AG09309 (cell line): ENCODE measurements around the gene OR56A3.
"Not testable (repeated sequence)": the region's sequence is repeated elsewhere in the genome, so short reads cannot be mapped to it uniquely, and the experiment has no call there.

Experiments
- DNase-seq: peaks from one replicate; pipeline ENCODE4 v3.0.0-alpha.2; 2010; ENCODE audit warnings: low read depth
- H3K4me3 ChIP-seq: 2 replicates; pipeline ENCODE4 v1.5.1; 2011; ENCODE audit warnings: mild to moderate bottlenecking, low read depth, low read length, moderate library complexity; ENCODE audit not compliant: control insufficient read depth
- TF ChIP-seq, protein P1 (sequence below): IDR thresholded peaks from 2 replicates; pipeline ENCODE4 v1.5.1; 2011; ENCODE audit warnings: mild to moderate bottlenecking, low read depth, low read length, inconsistent platforms; ENCODE audit not compliant: insufficient read depth, control insufficient read depth; ENCODE audit errors: missing control alignments

The OR56A3 gene

DNA sequence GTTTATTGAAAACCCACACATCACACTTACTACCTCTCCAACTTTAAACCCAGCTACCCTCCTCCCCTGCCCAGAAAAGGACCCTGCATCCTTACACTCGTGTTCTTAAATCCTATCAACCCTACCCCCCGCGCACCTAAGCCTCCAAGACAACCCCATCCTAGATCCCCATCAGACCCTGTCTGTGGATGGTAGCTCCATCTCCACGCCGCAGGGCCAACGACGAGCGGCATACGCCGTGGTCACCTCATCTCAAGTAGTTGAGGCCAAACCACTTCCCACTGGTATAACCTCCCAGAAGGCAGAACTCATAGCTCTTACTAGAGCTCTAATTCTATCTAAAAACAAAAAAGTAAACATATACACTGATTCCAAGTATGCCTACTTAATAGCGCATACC is 9.4 kb upstream of the OR56A3 start:
- TF ChIP-seq, protein P1, sequence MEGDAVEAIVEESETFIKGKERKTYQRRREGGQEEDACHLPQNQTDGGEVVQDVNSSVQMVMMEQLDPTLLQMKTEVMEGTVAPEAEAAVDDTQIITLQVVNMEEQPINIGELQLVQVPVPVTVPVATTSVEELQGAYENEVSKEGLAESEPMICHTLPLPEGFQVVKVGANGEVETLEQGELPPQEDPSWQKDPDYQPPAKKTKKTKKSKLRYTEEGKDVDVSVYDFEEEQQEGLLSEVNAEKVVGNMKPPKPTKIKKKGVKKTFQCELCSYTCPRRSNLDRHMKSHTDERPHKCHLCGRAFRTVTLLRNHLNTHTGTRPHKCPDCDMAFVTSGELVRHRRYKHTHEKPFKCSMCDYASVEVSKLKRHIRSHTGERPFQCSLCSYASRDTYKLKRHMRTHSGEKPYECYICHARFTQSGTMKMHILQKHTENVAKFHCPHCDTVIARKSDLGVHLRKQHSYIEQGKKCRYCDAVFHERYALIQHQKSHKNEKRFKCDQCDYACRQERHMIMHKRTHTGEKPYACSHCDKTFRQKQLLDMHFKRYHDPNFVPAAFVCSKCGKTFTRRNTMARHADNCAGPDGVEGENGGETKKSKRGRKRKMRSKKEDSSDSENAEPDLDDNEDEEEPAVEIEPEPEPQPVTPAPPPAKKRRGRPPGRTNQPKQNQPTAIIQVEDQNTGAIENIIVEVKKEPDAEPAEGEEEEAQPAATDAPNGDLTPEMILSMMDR = no peak
- no peak for DNase-seq
- no peak overlapping the region for H3K4me3 ChIP-seq

DNA sequence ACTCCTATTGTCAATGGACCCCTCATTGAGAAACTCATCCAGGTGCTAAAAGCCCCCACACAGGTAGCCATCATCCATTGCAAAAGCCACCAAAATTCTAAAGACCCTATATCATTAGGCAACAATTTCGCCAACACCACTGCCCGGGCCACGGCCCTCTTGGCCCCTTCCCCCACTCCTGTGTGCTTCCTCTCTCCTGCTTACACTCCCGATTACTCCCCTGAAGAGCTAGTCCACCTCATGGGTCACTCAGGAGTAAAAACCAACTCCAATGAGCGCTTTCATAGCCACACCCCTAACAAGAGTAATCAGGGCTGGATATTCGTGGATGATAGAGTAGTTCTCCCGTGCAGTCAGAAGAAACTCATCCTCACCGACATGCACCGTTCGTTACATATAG is 8.9 kb upstream of the OR56A3 start:
- DNase-seq = no peak
- TF ChIP-seq, protein P1 = no peak
- no peak overlapping the region for H3K4me3 ChIP-seq

DNA sequence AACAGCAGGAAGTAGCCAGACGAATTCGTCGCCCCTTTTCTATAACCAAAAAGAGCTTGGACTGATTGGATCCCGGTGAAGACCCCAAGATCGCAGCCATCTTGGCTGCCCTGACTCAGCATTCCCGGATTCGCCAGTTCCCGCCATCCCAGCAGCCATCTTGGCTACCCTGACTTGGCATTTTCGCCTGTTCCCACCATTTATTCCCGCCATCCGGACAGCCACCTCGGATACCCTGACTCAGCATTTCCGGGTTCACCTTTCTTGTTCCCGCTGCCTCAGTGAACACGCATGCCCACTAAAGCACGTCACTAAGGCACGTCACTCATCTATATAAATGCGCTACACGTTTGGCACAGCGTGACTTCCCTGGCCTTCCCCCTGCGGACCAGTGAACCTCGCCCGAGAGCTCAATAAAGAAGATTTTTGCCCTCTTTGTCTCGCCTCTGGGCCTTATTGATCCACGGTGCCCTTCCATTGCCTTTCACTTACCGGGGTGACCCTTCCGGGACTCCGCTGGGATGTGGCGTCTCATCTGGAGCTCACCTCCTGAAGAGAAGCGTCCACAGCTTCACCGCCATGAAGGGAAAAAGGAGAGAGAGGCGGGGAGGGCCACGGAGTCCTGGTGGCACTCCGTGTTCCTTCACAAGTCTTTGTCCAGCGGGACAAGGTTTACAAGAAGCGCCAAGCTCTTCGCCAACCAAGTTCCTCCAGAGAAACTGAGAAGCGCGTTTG is 4.0 kb upstream of the OR56A3 start:
- no peak for DNase-seq
- TF ChIP-seq, protein P1 = no peak
- no peak overlapping the region for H3K4me3 ChIP-seq

DNA sequence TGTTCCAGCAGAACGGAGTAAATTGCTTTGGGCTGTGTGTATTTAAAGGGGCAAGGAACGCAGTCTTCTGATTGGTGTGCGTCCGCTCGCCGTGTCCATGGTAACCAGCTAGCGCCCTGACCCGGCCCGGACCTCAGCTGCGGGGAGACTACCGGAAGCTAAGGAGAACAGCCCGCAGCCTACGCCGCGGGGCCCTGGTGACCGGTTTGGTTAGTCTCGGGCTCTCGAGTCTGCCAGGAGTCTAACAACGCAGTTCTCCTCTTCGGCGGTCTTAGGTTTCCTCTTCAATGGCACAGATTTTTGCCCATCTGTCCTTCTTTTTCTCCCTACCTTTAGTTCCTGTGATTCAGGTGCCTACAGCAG is 3.5 kb upstream of the OR56A3 start:
- no peak for DNase-seq
- TF ChIP-seq, protein P1 = no peak
- no peak overlapping the region for H3K4me3 ChIP-seq

DNA sequence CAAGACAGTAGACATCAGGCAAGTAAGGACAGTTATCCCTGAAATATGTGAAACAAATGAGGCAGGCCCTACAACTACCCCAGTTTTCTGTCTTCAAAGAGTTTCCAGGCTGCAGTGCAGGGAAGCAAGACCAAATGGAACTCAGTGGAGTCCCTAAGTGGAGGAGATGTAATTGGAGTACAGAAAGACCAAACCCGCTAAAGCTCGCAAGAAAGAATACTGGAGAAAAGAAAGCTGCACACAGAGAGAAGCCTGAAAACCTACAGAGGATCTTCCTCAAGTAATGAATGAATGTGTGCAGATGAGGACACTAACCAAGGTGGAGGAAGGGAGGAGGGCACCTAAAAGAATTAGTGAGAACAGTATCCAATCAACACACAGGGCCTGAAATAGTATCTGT is 1.3 kb upstream of the OR56A3 start:
- no peak overlapping the region for H3K4me3 ChIP-seq
- TF ChIP-seq, protein P1 = no peak
- DNase-seq = no peak

DNA sequence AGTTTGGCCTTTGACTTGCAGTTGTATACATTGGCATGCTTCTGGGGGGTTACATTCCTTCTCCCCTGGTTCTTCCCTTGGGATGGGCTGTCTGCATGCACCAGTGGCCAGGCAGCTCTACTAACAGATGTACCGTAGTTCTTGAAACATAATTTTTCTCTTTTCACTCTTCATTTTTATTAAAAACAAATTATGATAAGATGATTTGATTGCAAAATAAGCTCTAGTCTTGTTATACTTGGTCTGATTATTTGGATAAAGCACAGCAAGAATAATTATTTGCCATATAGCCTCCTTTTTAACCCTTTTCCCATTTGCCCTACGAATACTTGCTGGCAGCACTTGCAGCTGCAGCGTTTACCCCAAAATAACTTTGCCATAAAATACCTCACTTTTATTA is 13.5 kb downstream of the OR56A3 start:
- TF ChIP-seq, protein P1 = no peak
- no peak for DNase-seq
- H3K4me3 ChIP-seq = no peak overlapping the region

DNA sequence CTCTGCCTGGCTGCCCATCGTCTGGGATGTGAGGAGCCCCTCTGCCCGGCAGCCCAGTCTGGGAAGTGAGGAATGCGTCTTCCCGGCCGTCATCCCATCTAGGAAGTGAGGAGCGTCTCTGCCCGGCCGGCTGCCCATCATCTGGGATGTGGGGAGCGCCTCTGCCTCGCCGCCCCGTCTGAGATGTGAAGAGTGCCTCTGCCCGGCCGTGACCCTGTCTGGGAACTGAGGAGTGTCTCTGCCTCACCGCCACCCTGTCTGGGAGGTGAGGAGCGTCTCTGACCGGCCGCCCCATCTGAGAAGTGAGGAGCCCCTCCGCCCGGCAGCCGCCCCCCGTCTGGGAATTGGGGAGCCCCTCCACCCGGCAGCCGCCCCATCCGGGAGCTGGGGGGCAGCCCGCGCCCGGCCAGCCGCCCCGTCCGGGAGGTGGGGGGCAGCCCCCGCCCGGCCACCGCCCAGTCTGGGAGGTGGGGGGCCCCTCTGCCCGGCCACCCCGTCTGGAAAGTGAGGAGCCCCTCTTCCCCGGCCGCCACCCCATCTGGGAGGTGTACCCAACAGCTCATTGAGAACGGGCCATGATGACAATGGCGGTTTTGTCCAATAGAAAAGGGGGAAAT is 18.8 kb downstream of the OR56A3 start:
- DNase-seq, H3K4me3 ChIP-seq: not testable (repeated sequence)
